GM12878 (cell line): ENCODE data around the gene LIMS1.

Source experiments
- CTCF ChIP-seq, 3 experiments: IDR thresholded peaks in 2 of 3; conservative IDR thresholded peaks in 1 of 3; 2 replicates each; pipeline ENCODE4 v1.5.1; 2011; ENCODE audit warnings: low read depth in 3 of 3, low read length in 3 of 3, mild to moderate bottlenecking in 3 of 3, control low read depth in 2 of 3, moderate library complexity in 2 of 3, inconsistent platforms in 1 of 3, mixed read lengths in 1 of 3; ENCODE audit not compliant: control insufficient read depth in 2 of 3, insufficient read depth in 1 of 3; ENCODE audit errors: extremely low read depth in 1 of 3
- GABPA ChIP-seq: IDR thresholded peaks from 2 replicates; pipeline ENCODE4 v1.6.1; 2014; ENCODE audit warnings: antibody characterized with exemption, low read depth, mild to moderate bottlenecking, inconsistent platforms
- GATAD2B ChIP-seq: fragments of 450-650 bp; conservative IDR thresholded peaks from 2 replicates; pipeline ENCODE4 v1.6.1; 2017; ENCODE audit warnings: low read depth, mild to moderate bottlenecking, moderate library complexity
- MYC ChIP-seq: IDR thresholded peaks from 2 replicates; pipeline ENCODE4 v1.6.1; 2011; ENCODE audit warnings: mild to moderate bottlenecking, low read length, moderate library complexity, inconsistent platforms; ENCODE audit not compliant: insufficient read depth, insufficient replicate concordance, insufficient read length, severe bottlenecking
- NFXL1 ChIP-seq: fragments of 450-650 bp; IDR thresholded peaks from 2 replicates; pipeline ENCODE4 v1.6.1; 2017; ENCODE audit warnings: antibody characterized with exemption, mild to moderate bottlenecking, borderline replicate concordance
- POLR2A ChIP-seq: IDR thresholded peaks from 2 replicates; pipeline ENCODE4 v1.6.1; 2011; ENCODE audit warnings: low read depth, mild to moderate bottlenecking, low read length
- POU2F2 ChIP-seq: IDR thresholded peaks from 3 replicates; pipeline ENCODE4 v1.6.1; 2011; ENCODE audit warnings: low read depth, mild to moderate bottlenecking, low read length, borderline replicate concordance
- RAD21 ChIP-seq: IDR thresholded peaks from 2 replicates; pipeline ENCODE4 v1.6.1; 2011; ENCODE audit warnings: mild to moderate bottlenecking, low read depth, low read length, moderate library complexity; ENCODE audit not compliant: insufficient read depth
- USF1 ChIP-seq: IDR thresholded peaks from 2 replicates; pipeline ENCODE4 v1.6.1; 2011; ENCODE audit warnings: borderline replicate concordance, low read depth, mild to moderate bottlenecking, moderate library complexity, mixed read lengths, low read length; ENCODE audit not compliant: insufficient read depth; ENCODE audit errors: extremely low read length

- TF ChIP-seq USF1 (no peak), CTCF (IDR thresholded peaks at IDR 0.05 in 2 of 3, conservative IDR thresholded peaks at IDR 0.05 in 1 of 3; ENCODE audit: control insufficient read depth in 2 of 3, extremely low read depth in 1 of 3, insufficient read depth in 1 of 3, low read depth in 3 of 3, low read length in 3 of 3) (no peak), POLR2A (no peak), GATAD2B (no peak), NFXL1 (no peak), GABPA (no peak), MYC (no peak), POU2F2 (no peak), RAD21 (no peak)
These were observed 40.1 kb downstream of the LIMS1 start for GRCh38 chr2:108574332-108574731.
